HG02840 (cell line): Measurements from ENCODE around the gene CAPN9.

Experiments used
- ATAC-seq: cut with Tn5 transposase; IDR thresholded peaks from one replicate; pipeline ENCODE4 v1.9.1; 2021; ENCODE audit warnings: mild to moderate bottlenecking, moderate library complexity, moderate number of reproducible peaks; ENCODE audit not compliant: unreplicated experiment, low FRiP score

The CAPN9 gene

GRCh38 chr1:230820568-230820967 lies 73.4 kb downstream of the CAPN9 start:
- ATAC-seq, result no peak

- no peak for ATAC-seq
These were observed 74.2 kb downstream of the CAPN9 start for GRCh38 chr1:230821346-230821745.

GRCh38 chr1:230822092-230822581 lies 74.9 kb downstream of the CAPN9 start:
- ATAC-seq, result no peak

- ATAC-seq, result no peak
These were observed 76.2 kb downstream of the CAPN9 start for GRCh38 chr1:230823426-230823825.

GRCh38 chr1:230823931-230824381 lies 76.8 kb downstream of the CAPN9 start:
- no peak for ATAC-seq

- ATAC-seq, result no peak
These were observed 77.3 kb downstream of the CAPN9 start for GRCh38 chr1:230824551-230824918.

GRCh38 chr1:230824919-230825721 lies 77.9 kb downstream of the CAPN9 start:
- ATAC-seq, result no peak

GRCh38 chr1:230825761-230826160 lies 78.6 kb downstream of the CAPN9 start:
- no peak for ATAC-seq

GRCh38 chr1:230826166-230826875 lies 79.1 kb downstream of the CAPN9 start:
- ATAC-seq, result no peak

- ATAC-seq, result no peak
These were observed 80.0 kb downstream of the CAPN9 start for GRCh38 chr1:230827081-230827681.

- ATAC-seq, result no peak
These were observed 80.6 kb downstream of the CAPN9 start for GRCh38 chr1:230827801-230828200.

GRCh38 chr1:230828421-230828820 lies 81.2 kb downstream of the CAPN9 start:
- no peak for ATAC-seq

- no peak for ATAC-seq
These were observed 84.6 kb downstream of the CAPN9 start for GRCh38 chr1:230831771-230832170.

GRCh38 chr1:230832476-230832875 lies 85.3 kb downstream of the CAPN9 start:
- no peak for ATAC-seq

GRCh38 chr1:230833511-230833910 lies 86.3 kb downstream of the CAPN9 start:
- ATAC-seq, result no peak

GRCh38 chr1:230834292-230834691 lies 87.1 kb downstream of the CAPN9 start:
- ATAC-seq, result no peak

- no peak for ATAC-seq
These were observed 89.2 kb downstream of the CAPN9 start for GRCh38 chr1:230836347-230836746.

GRCh38 chr1:230836793-230837192 lies 89.6 kb downstream of the CAPN9 start:
- ATAC-seq, result no peak

GRCh38 chr1:230839173-230839572 lies 92.0 kb downstream of the CAPN9 start:
- no peak for ATAC-seq

GRCh38 chr1:230842801-230843200 lies 95.6 kb downstream of the CAPN9 start:
- no peak for ATAC-seq
